GM12891 (cell line): ENCODE measurements around the gene HSPA1B.
"Not testable (repeated sequence)": the region's sequence is repeated elsewhere in the genome, so short reads cannot be mapped to it uniquely, and the experiment has no call there.

Experiments
- POLR2A ChIP-seq: IDR thresholded peaks from 2 replicates; pipeline ENCODE4 v1.6.1; 2011; ENCODE audit warnings: low read depth, low read length, control low read depth
- TAF1 ChIP-seq: IDR thresholded peaks from 2 replicates; pipeline ENCODE4 v1.6.1; 2011; ENCODE audit warnings: low read depth, low read length, control low read depth

DNA sequence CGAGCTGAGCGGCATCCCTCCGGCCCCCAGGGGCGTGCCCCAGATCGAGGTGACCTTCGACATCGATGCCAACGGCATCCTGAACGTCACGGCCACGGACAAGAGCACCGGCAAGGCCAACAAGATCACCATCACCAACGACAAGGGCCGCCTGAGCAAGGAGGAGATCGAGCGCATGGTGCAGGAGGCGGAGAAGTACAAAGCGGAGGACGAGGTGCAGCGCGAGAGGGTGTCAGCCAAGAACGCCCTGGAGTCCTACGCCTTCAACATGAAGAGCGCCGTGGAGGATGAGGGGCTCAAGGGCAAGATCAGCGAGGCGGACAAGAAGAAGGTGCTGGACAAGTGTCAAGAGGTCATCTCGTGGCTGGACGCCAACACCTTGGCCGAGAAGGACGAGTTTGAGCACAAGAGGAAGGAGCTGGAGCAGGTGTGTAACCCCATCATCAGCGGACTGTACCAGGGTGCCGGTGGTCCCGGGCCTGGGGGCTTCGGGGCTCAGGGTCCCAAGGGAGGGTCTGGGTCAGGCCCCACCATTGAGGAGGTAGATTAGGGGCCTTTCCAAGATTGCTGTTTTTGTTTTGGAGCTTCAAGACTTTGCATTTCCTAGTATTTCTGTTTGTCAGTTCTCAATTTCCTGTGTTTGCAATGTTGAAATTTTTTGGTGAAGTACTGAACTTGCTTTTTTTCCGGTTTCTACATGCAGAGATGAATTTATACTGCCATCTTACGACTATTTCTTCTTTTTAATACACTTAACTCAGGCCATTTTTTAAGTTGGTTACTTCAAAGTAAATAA, 10.2 kb upstream of the HSPA1B start:
- not testable (repeated sequence) for TF ChIP-seq POLR2A, TAF1
